GM18868 (cell line): Measurements from ENCODE around the gene MRPS5.
"Not testable (repeated sequence)": the region's sequence is repeated elsewhere in the genome, so short reads cannot be mapped to it uniquely, and the experiment has no call there.

Experiments used
- ATAC-seq: cut with Tn5 transposase; IDR thresholded peaks from one replicate; pipeline ENCODE4 v1.9.1; 2021; ENCODE audit warnings: mild to moderate bottlenecking, moderate library complexity; ENCODE audit not compliant: unreplicated experiment

The MRPS5 gene

DNA sequence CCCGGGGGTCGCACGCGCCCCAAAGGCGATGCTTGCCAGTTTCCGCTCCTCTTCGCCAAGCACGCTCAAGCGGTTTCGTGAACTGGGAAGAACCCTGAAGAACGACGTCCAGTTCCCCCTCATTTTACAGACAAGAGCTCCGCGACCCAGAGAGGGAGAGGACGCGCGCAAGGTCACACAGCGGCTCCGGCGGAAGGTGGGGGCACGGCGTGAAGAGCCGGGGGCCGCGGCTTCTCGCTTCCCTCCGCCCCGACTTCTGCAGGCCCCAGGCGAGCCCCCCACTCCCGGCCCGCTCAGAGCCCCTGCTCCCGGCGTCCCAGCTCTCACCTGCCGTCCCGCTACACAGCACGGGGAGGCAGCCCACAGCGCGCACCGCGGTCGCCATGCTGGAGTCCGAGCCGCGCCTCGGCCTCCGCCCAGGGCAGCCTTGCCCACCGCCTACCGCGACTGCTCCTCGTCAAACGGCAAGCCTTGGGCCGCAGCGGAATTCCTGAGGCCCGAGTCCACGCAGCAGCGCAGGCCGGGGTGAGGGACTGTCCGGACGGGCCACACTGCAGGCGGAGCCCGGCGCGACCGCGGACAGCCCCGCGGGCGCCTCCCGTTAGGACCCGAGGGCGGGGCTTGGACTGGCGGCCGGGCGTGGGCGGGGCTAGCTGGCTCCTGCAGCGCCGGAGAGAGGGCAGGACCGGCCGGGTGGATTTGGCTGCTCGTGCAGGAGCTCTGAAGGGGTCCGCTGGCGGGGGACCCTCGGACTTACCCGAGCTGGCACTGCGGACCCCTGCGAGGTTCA, at the start of gene MRPS5:
MRPS5 (minus strand) TSS at position 402 of the 790 bp plus-strand sequence; CDS start at position 385, 17 bp downstream.
- peak; percentile 94 for ATAC-seq

GRCh38 chr2:95166065-95166763, 44.6 kb upstream of the MRPS5 start:
- peak; percentile 13 for ATAC-seq

DNA sequence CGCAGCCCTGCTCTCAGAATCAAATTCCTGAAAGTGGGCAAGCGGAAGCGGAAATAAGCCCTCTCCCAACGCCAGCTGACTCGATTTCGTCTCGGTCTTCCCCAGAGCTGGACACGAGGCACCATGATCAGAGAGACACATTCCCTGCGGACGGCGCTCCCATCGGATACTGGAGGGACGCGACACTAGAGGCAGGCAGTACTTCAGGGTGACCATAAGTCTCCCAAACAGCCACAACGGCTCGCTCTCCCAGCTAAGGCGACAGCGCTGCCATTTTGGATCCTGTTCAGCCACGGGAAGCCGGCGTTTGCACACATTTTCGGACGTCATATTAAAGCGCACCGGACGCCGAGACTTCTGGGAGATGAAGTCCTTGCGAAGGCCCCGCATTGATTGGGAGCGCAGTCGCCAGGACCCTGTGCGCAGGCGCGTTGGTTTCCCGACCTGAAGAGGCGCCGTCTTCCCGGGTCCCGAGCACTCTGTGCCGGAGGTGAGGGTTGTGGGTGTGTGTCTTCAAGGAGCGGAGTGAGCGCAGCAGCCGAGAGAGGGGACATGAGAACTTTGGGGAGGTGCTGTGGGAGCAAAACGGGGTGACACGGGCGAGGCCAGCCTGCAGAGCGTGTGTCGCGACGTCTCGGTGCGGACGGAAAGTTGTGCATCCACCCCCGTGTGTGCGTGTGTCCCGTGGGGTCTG, 43.9 kb upstream of the MRPS5 start, which contains the start of gene ZNF2:
ZNF2 (plus strand) TSS at position 439 of the 694 bp plus-strand sequence. CDS start 10,418 bp downstream, outside the sequence.
- peak; percentile 94 for ATAC-seq

- peak; percentile 3 for ATAC-seq
Observed at GRCh38 chr2:95165030-95165370, 43.4 kb upstream of the MRPS5 start.

DNA sequence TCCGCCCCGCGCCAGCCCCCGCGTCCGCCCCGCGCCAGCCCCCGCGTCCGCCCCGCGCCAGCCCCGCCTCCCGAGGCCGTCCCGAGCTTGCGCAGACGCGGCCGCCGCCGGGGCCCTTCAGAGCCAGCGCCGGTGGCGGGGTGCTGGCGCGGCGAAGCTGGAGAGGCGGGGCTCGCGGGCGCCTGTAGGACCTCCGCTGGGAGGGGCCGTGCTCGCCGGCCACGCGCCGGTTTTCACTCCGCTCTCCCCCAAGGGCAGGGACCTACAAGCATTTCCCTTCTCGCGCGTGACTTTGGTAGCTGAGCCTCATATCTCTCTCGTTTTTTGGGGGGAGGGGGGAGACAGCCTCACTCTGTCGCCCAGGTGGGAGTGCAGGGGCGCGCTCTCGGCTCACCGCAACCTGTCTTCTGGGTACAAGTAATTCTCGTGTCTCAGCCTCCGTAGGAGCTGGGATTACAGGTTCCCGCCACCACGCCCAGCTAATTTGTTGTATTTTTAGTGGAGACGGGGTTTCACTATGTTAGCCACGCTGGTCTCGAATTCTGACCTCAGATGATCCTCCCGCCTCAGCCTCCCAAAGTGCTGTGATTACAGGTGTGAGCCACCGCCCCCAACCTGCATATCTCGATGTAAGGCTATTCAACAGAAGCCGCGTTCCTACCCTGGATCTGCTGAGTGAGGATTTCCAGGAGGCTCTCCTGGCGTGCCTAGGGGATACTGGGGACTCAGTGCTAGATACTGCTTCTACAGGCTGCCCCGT, 38.3 kb upstream of the MRPS5 start, which contains the start of gene ZNF514:
ZNF514 (minus strand) TSS at position 159 of the 760 bp plus-strand sequence. CDS start 6,595 bp downstream, outside the sequence.
- peak; percentile 92 for ATAC-seq

GRCh38 chr2:95158891-95159619, 37.4 kb upstream of the MRPS5 start:
- peak; percentile 57 for ATAC-seq

GRCh38 chr2:95158441-95158840, 36.8 kb upstream of the MRPS5 start:
- no peak for ATAC-seq

GRCh38 chr2:95149397-95149984, 27.9 kb upstream of the MRPS5 start:
- ATAC-seq = no peak

GRCh38 chr2:95143838-95144237, 22.2 kb upstream of the MRPS5 start:
- ATAC-seq = no peak

DNA sequence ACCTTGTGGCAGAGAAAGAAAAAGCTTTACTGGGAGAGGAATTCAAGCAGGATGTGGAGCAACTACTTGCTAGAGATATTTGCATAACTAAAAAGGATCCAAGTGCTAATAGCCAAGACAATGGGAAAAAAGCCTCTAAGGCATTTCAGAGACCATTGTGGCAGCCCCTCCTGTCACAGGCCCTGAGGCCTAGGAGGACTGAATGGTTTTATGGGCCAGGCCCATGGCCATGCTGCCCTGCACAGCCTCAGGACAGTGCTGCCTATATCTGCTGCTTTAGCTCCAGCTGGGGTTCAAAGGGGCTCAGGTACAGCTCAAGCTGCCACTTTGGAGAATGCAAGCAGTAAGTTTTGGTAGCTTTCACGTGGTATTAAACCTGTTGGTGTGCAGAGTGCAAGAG, 17.1 kb upstream of the MRPS5 start:
- no peak for ATAC-seq

DNA sequence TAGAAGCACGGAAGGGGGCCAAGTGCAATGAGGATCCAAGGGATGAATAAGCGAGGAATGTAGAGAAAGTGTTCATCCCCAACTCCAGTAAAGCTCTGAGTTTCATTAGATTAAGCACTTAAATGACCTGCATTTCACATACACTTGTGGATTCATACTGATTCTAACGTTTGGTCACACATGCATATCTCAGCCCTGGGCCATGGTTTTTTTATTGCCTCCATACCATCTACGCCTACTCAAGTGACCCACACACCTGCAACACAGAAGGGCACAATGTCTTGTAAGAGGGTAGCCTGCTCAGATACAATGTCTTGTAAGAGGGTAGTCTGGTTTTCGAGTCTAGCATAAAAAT, 566 bp upstream of the MRPS5 start:
- peak; percentile 21 for ATAC-seq

- no peak for ATAC-seq
Observed at GRCh38 chr2:95121093-95121406, 558 bp downstream of the MRPS5 start.

DNA sequence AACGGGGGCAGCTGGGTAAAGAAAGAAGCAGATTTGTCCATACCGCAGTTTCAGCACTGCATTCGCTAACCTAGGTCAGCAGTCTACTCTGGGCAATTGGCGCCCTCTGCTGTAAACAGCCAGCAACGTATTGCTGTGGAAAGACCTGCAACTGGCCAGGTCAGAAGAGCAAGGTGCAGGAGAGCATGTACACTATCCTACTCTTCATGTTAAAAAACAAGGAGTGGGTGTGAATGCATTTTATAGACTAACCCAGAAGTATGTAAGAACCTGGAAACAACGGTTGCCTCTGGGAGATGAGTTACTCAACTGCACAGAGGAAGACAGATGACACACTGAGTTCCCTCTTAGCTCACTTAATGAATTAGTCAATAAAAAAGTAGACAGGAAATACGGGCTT, 6.2 kb downstream of the MRPS5 start:
- ATAC-seq = peak; percentile 95

GRCh38 chr2:95113464-95113863, 8.1 kb downstream of the MRPS5 start:
- no peak for ATAC-seq

DNA sequence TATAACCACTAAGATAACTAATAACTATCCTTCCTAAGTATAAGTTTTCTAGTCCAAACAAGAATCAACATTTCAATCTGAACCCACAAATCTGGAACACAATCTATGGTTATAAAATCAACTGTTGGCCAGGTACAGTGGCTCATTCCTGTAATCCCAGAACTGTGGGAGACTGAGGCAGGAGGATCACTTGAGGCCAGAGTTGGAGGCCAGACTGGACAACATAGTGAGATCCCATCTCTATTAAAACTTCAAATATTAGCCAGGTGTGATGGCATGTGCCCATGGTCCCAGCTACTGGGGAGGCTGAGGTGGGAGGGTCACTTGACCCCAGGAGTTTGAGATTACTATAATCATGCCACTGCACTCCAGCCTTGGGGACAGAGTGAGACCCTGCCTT, 11.2 kb downstream of the MRPS5 start:
- no peak for ATAC-seq

DNA sequence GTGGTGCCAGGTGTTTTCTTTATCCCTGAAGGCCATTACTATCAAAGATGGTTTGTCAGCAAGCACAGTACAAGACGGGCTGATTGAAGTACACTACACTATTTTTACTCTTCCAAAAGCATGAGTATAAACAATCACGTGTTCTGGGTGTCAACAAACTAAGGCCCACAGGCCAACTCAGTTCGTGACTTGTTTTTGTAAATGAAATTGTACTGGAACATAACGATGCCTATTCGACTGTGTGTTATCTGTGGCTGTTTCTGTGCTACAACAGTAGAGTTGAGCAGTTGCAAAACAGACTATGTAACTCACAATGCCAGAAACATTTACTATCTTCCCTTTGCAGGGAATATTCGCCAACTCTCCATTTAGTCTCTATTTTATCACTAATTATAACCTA, 12.3 kb downstream of the MRPS5 start:
- ATAC-seq = no peak

- ATAC-seq = no peak
Observed at GRCh38 chr2:95106081-95106480, 15.5 kb downstream of the MRPS5 start.

DNA sequence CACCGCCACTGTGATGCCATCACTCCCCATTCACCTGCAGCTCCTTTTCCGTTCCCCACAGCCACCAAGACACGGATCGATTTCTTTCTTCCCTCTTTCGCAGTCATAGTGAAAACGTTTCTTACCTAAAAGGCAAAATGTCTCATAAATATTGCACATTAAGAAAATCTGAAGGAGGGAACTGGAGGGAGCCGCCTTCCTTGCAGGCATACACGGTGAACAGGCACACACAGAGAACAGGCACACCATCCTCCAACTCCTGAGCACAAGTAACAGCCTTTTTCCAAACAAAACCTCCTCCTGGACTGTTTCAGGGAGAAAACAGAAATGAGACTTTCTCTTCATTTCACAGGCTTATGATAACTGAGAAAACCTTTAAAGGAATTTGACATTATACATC, 17.0 kb downstream of the MRPS5 start:
- ATAC-seq = no peak

DNA sequence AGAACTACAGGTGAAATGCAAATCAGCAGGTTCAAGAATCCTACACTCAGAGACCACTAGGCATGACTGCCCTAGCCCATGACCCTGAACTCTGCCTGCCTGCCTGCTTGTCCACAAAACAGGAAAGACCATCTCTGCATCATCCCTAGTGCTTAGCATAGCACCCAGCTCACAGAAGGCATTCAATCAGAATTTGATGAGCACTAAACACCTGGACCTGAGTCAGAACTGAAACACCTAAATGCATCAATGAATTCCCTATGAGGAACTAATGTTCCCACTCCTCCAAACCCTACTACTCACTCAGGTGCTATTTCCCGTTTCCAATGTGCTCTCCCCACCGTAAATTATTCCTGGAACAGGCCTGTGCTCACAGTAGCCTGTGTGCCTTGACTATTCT, 21.7 kb downstream of the MRPS5 start:
- no peak for ATAC-seq

DNA sequence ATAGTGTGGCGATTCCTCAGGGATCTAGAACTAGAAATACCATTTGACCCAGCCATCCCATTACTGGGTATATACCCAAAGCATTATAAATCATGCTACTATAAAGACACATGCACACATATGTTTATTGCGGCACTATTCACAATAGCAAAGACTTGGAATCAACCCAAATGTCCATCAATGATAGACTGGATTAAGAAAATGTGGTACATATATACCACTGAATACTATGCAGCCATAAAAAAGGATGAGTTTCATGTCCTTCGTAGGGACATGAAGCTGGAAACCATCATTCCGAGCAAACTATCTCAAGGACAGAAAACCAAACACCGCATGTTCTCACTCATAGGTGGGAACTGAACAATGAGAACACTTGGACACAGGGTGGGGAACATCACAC, 23.3 kb downstream of the MRPS5 start:
- ATAC-seq = not testable (repeated sequence)
